Posterior cingulate gyrus (tissue), 11 donors: ENCODE data around the gene ADGRE1.

Experiments used
- DNase-seq, 10 donors: peaks; one replicate each; pipeline versions ENCODE4 v3.0.0 to v3.0.0-alpha.2; 2020 to 2021; ENCODE audit warnings: mixed read lengths in 3 of 10
- intact Hi-C: fragments of 100-400 bp; cut with DNase I; formaldehyde crosslinking; loops from one replicate; pipeline ENCODE4 v1.15.1; 2023

The ADGRE1 gene

DNA sequence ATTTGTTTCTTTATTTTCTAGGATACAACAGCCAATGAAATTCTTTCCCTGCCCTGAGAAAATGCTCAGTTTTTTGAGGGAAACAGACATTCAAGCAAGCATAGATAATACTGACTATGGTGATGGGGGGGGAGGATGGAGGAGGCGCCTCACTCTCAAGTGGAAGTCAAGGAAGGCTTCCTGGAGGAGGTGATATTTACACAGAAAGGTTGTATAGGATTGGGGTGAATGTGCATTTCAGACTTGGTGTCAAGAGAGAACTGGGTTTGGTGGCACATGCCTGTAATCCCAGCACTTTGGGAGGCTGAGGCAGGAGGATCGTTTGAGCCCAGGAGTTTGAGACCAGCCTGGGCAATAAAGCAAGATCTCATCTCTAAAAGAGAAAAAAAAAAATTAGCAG is 12.2 kb upstream of the ADGRE1 start:
- no peak for DNase-seq
- intact Hi-C loops, result no loop called here

DNA sequence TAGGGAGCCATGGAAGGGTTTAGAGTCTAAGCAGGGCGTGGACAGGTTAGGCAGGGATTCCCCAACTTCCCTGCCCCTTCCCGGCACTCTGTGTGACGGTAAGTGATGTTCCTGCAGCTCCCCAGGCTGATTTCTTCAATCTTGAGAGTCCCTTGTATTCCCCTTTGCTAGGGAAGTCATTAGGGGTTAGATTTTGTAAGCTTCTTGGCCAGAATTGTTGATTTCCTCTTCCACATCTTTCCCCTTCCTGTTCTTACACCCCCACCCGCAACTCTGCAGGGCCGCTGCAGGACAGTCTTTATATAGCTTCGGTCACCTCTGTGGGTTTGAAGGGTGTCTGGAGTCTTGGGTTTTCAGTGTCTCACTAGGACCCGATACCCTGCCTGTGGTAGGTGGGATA is 10.6 kb upstream of the ADGRE1 start:
- intact Hi-C loops, result no loop called here
- DNase-seq, result no peak

DNA sequence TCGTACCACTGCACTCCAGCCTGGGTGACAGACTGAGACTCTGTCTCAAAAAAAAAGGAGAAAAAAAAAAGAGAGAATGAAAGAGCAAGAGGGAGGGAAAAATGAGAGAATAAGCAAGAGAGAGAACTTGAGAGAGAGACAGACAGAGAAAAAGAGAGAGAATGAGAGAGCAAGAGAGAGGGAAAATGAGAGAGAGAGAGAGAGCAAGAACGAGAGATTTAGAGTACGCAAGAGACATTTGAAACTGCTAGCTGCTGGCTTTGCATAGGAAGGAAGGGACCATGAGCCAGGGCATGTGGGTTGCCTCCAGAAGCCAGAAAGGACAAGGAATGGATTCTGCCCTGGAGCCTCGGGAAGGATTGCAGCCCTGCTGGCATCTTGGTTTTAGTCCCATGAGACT is 9.6 kb upstream of the ADGRE1 start:
- intact Hi-C loops, result no loop called here
- no peak for DNase-seq

DNA sequence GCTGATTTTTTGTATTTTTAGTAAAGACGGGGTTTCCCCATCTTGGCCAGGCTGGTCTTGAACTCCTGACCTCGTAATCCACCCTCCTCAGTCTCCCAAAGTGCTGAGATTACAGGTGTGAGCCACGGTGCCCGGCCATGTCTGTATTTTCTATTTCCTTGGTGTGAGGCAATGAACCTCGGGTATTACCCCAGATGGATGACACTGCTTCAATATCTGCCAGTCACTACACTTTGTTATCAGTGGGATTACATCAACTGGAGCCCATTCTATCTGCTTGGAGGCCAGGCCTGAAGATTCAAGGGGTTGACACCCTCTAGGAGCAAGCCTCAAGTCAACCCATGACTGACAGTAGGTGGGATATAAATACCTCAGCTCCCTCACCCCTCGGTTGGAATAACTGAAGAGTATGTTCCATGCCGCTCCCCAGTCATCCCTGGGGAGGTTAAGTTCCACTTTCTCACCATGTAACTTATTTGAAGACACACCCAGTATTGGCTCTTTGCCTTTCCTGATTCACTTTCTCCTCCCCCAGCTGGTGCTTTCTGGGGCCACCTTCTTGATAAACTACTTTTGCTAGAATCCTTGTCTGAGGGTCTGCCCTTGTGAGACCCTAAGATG is 992 bp upstream of the ADGRE1 start:
- intact Hi-C loops, result no loop called here
- DNase-seq, result no peak

DNA sequence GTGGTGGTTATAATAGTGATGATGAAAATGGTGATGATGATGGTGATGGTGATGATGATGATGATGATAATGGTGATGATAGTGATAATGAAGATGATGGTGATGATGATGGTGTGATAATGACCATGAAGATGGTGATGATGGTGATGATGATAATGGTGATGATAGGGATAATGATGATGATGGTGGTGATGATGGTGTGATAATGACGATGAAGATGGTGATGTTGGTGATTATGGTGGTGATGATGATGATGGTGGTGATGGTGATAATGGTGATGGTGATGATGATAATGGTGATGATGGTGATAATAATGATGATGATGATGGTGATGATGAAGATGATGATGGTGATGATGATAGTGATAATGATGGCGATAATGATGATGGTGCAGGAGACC is 1.6 kb downstream of the ADGRE1 start:
- intact Hi-C loops, result no loop called here
- no peak for DNase-seq

DNA sequence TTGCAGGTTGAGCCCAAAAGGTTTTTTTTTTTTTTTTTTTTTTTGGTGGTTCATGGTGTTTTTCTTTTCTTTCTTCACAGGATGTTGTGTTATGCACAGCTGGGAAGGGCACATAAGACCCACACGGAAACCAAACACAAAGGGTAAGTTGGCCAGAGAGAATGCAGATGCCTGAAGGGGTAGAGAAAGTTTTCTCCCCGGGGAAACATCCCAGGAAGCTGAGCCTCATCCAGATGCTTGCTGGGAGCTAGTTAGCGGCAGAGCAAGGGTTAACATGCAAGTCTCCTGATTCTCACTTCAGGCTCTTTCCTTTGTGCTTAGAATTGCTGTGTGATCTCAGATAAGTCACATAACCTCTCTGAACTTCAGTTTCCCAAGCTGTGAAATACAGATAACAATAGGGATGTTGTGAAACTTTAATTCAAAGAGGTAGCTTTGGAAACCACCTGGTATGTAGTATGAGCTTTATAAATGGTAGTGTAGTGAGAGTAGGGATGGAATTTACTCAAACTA is 3.1 kb downstream of the ADGRE1 start:
- intact Hi-C loops, result no loop called here
- DNase-seq, result no peak

DNA sequence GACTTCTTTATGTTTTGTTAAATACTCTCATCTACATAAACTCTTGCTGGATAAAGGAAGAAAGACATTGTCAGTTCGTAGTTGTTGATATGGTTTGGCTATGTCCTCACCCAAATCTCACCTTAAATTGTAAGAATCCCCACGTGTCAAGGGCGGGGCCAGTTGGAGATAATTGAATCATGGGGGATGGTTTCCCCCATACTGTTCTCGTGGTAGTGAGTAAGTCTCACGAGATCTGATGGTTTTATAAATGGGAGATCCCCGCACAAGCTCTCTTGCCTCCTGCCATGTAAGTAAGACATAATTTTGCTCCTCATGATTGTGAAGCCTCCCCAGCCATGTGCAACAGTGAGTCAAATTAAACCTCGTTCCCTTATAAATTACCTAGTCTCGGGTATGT is 3.6 kb downstream of the ADGRE1 start:
- intact Hi-C loops, result no loop called here
- DNase-seq, result no peak

DNA sequence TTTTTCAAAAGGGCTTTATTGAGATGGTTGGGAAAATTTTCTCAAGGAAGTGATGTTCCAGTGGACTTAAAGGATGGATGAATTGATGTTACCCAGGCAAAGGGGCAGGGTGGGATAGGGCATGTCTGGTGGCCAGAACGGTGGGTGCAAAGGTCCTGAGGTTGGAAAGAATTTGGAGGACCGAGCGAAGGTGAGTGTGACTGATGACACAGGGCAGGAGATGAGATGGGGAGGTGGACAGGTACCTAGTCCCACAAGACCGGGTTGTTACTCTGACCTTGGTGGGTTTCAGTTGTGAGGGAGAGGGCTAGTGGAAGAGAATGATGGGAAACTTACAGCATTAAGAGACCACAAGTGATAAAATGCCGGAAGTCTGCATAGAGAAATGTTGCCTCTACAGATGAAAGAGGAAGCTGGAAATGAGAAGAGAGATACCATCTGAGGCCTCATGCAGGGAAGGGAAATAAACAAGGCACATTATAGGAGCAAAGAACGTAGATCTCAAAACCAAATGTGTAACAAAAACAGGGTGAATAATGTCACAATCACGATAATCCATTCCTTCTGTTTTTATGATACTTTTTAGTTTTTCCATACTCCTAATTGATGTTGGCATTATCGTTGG is 4.5 kb downstream of the ADGRE1 start:
- DNase-seq, result no peak
- intact Hi-C loops, result no loop called here

DNA sequence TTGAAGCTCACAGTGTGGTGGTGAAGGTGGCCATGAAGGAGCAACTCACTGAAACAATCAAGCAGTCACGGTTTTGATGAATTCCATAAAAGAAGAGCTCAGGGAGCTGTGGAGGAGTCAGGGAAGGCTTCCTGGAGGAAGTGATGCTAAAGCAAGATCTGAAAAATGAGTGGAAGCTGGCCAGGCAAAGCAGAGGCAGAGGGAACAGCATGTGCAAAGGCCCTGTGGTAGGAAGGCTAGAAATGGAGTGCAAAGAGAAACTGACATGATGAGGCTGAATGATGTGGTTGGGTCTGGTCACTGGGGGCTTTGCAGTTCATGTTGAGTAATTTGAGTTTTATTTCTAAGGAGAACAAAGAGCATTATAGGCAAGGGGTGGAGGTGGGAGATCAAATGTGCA is 6.9 kb downstream of the ADGRE1 start:
- intact Hi-C loops, result no loop called here
- DNase-seq, result no peak

DNA sequence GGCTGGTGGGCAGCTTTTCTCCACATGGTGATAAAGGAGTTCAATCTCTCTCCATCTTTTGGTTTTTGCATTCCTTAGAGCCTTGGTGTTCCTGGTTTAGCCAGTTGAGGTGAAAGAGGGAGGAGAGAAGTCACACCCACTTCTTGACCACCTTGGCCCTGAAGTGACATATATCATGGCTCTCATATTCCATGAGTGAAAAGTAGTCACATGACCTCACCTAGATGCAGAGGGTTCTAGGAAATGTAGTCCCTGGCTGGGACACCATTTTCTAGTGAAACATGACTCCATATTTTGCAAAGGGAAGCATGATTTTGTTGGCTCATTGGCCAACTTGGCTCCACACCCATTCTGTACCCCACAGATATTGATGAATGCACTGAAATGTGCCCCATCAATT is 16.1 kb downstream of the ADGRE1 start:
- no peak for DNase-seq
- intact Hi-C loops, result no loop called here

DNA sequence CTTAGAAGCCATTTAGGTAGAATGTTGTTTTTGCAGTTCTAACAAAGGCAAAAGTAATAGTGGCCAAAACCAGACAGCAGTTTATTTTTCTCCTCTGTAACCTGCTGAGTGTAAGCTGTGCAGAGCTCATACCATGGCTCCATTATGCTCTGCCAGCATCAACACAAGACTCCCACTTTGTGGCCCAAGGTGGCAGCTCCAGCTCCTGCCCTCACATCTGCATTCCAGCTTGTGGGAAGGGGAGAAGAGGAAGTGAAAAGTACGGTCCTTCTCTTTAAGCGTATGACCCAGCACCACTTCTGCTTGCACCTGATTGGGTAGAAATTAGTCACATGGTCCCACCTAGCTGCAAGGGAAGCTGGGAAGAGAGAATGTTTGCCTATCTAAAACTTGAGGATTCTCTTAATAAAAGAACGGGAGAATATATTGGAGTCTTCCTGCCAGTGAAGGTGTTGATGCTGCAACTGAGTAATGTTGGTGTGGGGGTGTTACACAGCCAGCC is 19.2 kb downstream of the ADGRE1 start:
- intact Hi-C loops, result no loop called here
- no peak for DNase-seq

DNA sequence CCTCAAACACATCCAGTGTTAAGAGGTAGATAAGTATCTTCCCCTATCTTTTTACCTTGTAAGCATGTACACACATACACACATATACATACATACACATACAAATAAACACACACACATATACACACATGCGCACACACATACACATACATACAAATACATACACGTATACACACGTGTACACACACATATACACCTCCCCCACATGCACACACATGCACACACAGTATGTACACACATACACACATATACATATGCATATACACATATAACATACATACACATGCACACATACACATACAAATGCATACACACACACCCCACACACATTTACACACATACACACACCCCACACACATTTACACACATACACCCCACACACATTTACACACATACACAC is 24.1 kb downstream of the ADGRE1 start:
- no peak for DNase-seq
- intact Hi-C loops, result no loop called here

DNA sequence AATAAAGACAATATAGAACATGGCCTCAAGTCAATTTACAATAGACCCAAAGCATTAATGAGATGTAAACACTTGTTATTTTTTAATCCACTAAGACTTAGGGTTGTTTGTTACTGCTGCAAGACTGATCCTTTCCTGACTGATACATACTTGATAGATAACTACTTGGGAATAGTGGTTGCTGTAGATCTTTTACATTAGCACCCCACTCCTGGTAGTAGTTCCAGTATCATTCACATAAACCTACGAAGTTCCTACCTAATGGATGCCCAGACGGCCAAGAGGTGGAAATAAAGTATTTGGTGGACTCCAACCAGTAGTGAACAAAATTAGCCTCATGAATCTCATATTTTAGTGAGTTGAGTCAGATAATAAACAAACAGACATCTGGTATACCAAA is 26.9 kb downstream of the ADGRE1 start:
- intact Hi-C loops, result no loop called here
- DNase-seq, result no peak

DNA sequence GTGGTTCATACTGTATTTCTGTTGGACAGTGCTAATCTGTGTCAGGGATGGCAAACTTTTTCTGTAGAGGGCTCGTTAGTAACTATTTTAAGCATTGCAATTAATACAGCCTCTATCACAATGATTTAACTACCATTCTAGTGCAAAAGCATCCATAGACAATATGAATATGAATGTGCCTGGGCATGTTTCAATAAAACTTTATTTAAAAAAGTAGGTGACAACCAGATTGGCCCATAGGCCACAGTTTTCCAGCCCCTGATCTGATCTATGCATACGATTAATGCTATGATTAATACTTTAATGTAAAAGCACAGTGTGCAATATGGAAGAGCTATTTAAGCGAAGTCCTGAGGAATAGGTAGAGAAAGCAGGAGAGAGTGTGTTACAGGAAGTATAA is 29.6 kb downstream of the ADGRE1 start:
- no peak for DNase-seq
- intact Hi-C loops, result no loop called here

DNA sequence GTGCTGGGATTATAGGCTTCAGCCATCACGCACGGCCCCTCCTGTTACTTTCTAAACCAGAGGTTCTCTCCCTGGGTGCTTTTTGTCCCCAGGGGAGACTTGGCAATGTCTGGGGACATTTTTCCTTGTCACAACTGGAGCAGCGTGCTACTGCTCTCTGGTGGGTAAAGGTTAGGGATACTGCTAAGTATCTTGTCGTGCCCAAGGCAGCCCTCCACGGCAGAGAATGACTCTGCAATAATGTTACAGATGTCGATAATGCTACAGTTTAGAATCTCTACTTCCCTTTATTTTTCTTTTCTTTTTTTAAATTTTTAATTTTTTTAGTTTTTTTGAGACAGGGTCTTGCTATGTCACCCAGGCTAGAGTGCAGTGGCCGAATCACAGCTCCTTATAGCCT is 38.0 kb downstream of the ADGRE1 start:
- no peak for DNase-seq
- intact Hi-C loops, result no loop called here

DNA sequence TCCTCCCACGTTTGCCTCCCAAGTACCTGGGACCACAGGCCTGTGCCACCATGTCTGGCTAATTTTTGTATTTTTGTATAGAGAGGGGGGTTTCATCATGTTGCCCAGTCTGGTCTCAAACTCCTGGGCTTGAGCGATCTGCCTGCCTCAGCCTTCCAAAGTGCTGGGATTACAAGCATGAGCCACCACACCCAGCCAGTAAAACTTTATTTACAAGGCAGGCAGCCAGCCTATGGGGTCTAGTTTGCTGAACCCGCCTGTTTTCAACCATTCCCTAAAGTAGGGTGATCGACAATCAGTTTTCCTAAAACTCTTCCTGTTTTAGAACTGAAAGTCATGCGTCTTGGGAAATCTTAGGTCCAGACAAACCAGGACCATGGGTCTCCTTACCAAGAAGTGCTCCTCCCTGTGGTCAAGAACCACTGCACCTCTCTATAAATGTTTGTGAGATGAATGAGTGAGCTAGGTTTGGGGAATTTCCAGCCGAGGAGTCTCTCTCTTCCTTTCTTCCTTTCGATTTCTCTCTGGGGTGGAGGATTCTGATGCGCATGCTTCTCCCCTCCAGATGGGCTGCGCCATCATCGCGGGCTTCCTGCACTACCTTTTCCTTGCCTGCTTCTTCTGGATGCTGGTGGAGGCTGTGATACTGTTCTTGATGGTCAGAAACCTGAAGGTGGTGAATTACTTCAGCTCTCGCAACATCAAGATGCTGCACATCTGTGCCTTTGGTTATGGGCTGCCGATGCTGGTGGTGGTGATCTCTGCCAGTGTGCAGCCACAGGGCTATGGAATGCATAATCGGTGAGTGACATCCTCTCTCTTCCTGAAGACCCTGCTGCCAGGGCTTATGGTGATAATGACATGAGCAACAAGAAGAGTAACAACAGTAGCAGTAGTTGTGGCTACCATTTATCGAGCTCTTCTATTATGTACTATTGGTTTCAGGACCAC is 38.7 kb downstream of the ADGRE1 start:
- no peak for DNase-seq
- intact Hi-C loops, result no loop called here

DNA sequence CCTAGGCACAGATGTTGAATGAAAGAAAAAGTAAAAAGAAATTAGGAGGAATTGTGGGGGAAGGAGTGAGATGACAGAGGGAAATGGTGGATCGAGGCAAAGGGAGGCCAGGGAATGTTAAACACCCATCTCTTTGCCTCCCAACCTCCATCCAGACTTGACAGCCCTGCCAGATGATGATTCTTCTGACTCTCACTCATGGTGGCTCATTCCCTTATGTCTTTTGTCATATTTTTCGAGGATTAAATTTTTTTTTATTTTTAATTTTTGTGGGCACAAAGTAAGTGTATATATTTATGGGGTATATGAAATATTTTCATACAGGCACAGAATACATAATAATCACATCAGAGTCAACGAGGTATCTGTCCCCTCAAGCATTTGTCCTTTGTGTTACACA is 42.8 kb downstream of the ADGRE1 start:
- intact Hi-C loops, result no loop called here
- DNase-seq, result no peak

DNA sequence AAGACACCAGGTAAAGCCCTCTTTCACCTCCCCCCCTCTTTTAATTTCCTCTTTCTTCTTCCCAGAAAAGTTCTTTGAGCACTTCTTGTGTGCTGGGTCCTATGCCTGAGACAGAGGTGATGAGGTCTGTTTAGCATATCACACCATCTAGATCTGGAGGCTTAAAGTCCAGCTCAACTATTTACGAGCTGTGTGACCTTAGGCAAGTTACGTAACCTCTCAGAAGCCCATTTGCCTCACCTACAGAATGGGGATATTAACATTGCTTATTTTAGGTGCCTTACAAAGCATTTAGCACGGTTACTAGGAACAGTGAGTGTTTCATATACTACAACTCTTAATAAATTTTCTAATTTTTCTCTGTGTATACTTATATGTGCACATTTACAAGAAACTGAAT is 47.7 kb downstream of the ADGRE1 start:
- intact Hi-C loops, result no loop called here
- DNase-seq, result no peak

DNA sequence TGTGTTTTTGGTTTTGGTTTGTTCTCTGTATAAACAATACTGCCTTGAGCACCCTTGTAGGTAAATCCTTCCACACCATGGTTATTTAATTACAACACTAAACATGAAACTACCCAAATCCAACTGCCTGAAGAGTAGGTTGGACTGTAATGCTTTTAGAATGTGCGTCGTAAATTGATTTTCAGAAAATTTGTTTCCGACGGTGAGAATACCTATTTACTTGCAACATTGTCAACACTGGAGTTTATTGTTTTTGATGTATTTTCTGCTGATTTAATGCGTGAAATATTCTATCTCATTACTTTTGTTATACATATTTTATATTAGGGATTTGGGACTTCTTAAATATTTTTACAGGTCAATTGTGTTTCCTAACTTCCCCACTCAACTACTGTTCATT is 48.2 kb downstream of the ADGRE1 start:
- DNase-seq, result no peak
- intact Hi-C loops, result no loop called here

DNA sequence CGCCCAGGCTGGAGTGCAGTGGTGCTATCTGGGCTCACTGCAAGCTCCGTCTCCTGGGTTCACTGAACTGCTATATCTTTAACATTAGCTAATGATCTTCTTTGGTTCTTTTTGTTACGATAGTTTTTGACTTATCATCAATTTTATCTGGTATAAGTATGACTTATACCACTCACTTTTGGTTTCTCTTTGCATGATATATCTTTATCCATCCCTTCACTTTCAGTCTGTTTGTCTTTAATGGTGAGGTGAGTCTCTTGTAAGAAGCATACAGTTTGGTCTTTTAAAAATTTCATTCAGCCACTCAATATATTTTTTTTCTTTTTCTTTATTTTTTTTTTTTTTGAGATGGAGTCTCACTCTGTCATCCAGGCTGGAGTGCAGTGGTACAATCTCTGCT is 58.4 kb downstream of the ADGRE1 start:
- intact Hi-C loops, result no loop called here
- DNase-seq, result no peak

DNA sequence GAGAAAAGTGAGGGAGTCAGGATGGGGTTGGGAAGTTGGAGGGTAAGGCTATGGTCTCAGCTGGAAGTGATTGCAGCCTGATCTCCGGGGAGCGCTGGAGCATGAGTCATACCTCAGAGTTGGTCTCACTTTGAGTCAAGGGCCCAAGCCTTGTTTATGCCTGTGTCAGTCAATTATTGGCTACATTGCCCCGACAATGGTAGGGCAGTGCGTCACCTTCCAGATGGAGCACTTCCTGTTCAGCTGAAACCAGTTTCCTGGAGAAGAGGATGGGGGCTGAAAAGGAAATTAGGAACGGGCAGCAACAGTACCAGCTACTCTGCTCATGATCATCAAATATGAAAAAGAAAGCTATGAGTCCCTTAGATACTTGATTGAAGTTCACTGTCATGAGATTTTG is 60.4 kb downstream of the ADGRE1 start:
- no peak for DNase-seq

More for the DNA sequence above, 60.4 kb downstream of the ADGRE1 start:
- intact Hi-C loops, result no loop called here
